NCI-H2081 treated with DMSO at 0.1 percent for 48 hours (cell line): Measurements from ENCODE around the gene IL37.

Experiments
- DNase-seq: peaks from one replicate; lab custom pipeline; 2025; lab: John Stamatoyannopoulos, UW

The IL37 gene

GRCh38 chr2:112960230-112960825 is 49.4 kb downstream of the IL37 start:
- no peak for DNase-seq

- DNase-seq, result no peak
Measured at GRCh38 chr2:112962308-112963175, 51.6 kb downstream of the IL37 start.

GRCh38 chr2:112967023-112967422 is 56.1 kb downstream of the IL37 start:
- no peak for DNase-seq
